ENCODE data around the gene GOSR2.

Gene GOSR2

GRCh38 chr17:46898364-46898763 is 24.6 kb upstream of the GOSR2 start:
- TF ChIP-seq POLR2AphosphoS5 (IDR thresholded peaks at IDR 0.05; ENCODE audit: low read depth, low read length), result no peak
- no peak for TF ChIP-seq FOXP2 (optimal IDR thresholded peaks at IDR 0.05; ENCODE audit: borderline replicate concordance, extremely low read depth, extremely low read length, insufficient read depth)
- TF ChIP-seq SIN3A (IDR thresholded peaks at IDR 0.05; ENCODE audit: borderline replicate concordance, insufficient read depth, low read length), result no peak
- no peak for TF ChIP-seq TAF1 (IDR thresholded peaks at IDR 0.05; ENCODE audit: borderline replicate concordance, insufficient read depth, low read length)

DNA sequence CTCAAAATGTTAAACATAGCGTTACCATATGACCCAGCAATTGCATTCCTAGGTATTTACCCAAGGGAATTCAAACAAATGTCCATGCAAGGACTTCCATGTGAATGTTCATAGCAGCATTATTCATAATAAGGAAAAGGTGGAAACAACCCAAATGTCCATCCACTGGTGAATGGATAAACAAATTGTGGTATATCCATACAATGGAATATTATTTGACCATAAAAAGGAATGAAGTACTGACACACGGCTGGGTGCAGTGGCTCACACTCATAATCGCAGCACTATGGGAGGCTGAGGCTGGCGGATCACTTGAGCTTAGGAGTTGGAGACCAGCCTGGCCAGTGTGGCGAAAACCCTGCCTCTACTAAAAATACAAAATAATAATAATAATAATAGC is 24.1 kb upstream of the GOSR2 start:
- TF ChIP-seq FOXP2 (optimal IDR thresholded peaks at IDR 0.05; ENCODE audit: borderline replicate concordance, extremely low read depth, extremely low read length, insufficient read depth) (no peak), POLR2AphosphoS5 (IDR thresholded peaks at IDR 0.05; ENCODE audit: low read depth, low read length) (no peak), TAF1 (IDR thresholded peaks at IDR 0.05; ENCODE audit: borderline replicate concordance, insufficient read depth, low read length) (no peak), SIN3A (IDR thresholded peaks at IDR 0.05; ENCODE audit: borderline replicate concordance, insufficient read depth, low read length) (no peak)
- TF ChIP-seq, protein P1, sequence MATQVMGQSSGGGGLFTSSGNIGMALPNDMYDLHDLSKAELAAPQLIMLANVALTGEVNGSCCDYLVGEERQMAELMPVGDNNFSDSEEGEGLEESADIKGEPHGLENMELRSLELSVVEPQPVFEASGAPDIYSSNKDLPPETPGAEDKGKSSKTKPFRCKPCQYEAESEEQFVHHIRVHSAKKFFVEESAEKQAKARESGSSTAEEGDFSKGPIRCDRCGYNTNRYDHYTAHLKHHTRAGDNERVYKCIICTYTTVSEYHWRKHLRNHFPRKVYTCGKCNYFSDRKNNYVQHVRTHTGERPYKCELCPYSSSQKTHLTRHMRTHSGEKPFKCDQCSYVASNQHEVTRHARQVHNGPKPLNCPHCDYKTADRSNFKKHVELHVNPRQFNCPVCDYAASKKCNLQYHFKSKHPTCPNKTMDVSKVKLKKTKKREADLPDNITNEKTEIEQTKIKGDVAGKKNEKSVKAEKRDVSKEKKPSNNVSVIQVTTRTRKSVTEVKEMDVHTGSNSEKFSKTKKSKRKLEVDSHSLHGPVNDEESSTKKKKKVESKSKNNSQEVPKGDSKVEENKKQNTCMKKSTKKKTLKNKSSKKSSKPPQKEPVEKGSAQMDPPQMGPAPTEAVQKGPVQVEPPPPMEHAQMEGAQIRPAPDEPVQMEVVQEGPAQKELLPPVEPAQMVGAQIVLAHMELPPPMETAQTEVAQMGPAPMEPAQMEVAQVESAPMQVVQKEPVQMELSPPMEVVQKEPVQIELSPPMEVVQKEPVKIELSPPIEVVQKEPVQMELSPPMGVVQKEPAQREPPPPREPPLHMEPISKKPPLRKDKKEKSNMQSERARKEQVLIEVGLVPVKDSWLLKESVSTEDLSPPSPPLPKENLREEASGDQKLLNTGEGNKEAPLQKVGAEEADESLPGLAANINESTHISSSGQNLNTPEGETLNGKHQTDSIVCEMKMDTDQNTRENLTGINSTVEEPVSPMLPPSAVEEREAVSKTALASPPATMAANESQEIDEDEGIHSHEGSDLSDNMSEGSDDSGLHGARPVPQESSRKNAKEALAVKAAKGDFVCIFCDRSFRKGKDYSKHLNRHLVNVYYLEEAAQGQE (IDR thresholded peaks at IDR 0.05; ENCODE audit: insufficient read depth in 1 of 2, low read depth in 2 of 2, low read length in 2 of 2), result no peak

- TF ChIP-seq POLR2AphosphoS5 (IDR thresholded peaks at IDR 0.05; ENCODE audit: low read depth, low read length), result no peak
- TF ChIP-seq, protein P1 (IDR thresholded peaks at IDR 0.05; ENCODE audit: insufficient read depth in 1 of 2, low read depth in 2 of 2, low read length in 2 of 2), result no peak
- TF ChIP-seq SIN3A (IDR thresholded peaks at IDR 0.05; ENCODE audit: borderline replicate concordance, insufficient read depth, low read length), result no peak
- TF ChIP-seq TAF1 (IDR thresholded peaks at IDR 0.05; ENCODE audit: borderline replicate concordance, insufficient read depth, low read length), result no peak
- TF ChIP-seq FOXP2 (optimal IDR thresholded peaks at IDR 0.05; ENCODE audit: borderline replicate concordance, extremely low read depth, extremely low read length, insufficient read depth), result no peak
Measured at GRCh38 chr17:46901291-46901690, 21.7 kb upstream of the GOSR2 start.

GRCh38 chr17:46903762-46904672 is 18.9 kb upstream of the GOSR2 start:
- TF ChIP-seq TAF1 (IDR thresholded peaks at IDR 0.05; ENCODE audit: borderline replicate concordance, insufficient read depth, low read length) (no peak), SIN3A (IDR thresholded peaks at IDR 0.05; ENCODE audit: borderline replicate concordance, insufficient read depth, low read length) (no peak), FOXP2 (optimal IDR thresholded peaks at IDR 0.05; ENCODE audit: borderline replicate concordance, extremely low read depth, extremely low read length, insufficient read depth) (no peak), POLR2AphosphoS5 (IDR thresholded peaks at IDR 0.05; ENCODE audit: low read depth, low read length) (no peak)
- TF ChIP-seq, protein P1 (IDR thresholded peaks at IDR 0.05; ENCODE audit: insufficient read depth in 1 of 2, low read depth in 2 of 2, low read length in 2 of 2), result no peak

- TF ChIP-seq POLR2AphosphoS5 (IDR thresholded peaks at IDR 0.05; ENCODE audit: low read depth, low read length) (no peak), TAF1 (IDR thresholded peaks at IDR 0.05; ENCODE audit: borderline replicate concordance, insufficient read depth, low read length) (no peak), SIN3A (IDR thresholded peaks at IDR 0.05; ENCODE audit: borderline replicate concordance, insufficient read depth, low read length) (no peak), FOXP2 (optimal IDR thresholded peaks at IDR 0.05; ENCODE audit: borderline replicate concordance, extremely low read depth, extremely low read length, insufficient read depth) (no peak)
- TF ChIP-seq, protein P1 (IDR thresholded peaks at IDR 0.05; ENCODE audit: insufficient read depth in 1 of 2, low read depth in 2 of 2, low read length in 2 of 2), result no peak
Measured at GRCh38 chr17:46908068-46908737, 14.8 kb upstream of the GOSR2 start.
